HTERT RPE-1 (cell line): ENCODE results near the gene P3H3.
"Not testable (repeated sequence)": the region's sequence is repeated elsewhere in the genome, so short reads cannot be mapped to it uniquely, and the experiment has no call there.

Experiments used
- in situ Hi-C: fragments of 300-500 bp; cut with MboI; formaldehyde crosslinking; loops from 4 replicates; pipeline ENCODE4 v1.14.3; 2020; ENCODE audit warnings: low sequenced_read_pairs

P3H3 gene

DNA sequence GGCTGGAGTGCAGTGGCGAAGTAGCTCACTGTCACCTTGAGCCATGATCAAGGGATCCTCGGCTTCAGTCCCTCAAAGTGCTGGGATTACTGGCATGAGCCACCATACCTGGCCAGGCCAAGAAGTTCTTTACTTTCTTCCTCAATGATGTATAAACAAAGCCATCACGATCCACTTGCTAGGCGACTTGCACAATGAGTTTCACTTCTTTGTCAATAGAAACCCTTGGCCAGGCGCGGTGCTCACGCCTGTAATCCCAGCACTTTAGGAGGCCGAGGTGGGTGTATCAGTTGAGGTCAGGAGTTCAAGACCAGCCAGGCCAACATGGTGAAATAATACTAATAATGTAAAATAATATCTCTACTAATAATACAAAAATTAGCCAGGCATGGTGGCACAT, 59.3 kb downstream of the P3H3 start:
- in situ Hi-C loops, result no loop called here

GRCh38 chr12:6888360-6888759, 60.2 kb downstream of the P3H3 start:
- in situ Hi-C loops, result no loop called here

DNA sequence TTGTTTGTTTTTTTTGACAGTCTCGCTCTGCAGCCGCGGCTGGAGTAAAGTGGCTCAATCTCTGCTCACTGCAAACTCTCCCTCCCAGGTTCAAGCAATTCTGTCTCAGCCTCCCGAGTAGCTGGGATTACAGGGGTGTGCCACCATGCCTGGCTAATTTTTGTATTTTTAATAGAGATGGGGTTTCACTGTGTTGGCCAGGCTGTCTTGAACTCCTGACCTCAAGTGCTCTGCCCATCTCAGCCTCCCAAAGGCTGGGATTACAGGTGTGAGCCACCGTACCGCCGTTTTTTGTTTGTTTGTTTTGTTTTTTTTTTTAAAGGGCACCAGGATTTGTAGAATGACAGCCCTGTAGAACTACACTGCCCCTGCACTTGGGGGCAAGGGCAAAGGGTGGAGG, 60.6 kb downstream of the P3H3 start:
- in situ Hi-C loops, result not testable (repeated sequence)
